Measurements from ENCODE around the gene TMEM123.
"Not testable (repeated sequence)": the region's sequence is repeated elsewhere in the genome, so short reads cannot be mapped to it uniquely, and the experiment has no call there.

The TMEM123 gene

DNA sequence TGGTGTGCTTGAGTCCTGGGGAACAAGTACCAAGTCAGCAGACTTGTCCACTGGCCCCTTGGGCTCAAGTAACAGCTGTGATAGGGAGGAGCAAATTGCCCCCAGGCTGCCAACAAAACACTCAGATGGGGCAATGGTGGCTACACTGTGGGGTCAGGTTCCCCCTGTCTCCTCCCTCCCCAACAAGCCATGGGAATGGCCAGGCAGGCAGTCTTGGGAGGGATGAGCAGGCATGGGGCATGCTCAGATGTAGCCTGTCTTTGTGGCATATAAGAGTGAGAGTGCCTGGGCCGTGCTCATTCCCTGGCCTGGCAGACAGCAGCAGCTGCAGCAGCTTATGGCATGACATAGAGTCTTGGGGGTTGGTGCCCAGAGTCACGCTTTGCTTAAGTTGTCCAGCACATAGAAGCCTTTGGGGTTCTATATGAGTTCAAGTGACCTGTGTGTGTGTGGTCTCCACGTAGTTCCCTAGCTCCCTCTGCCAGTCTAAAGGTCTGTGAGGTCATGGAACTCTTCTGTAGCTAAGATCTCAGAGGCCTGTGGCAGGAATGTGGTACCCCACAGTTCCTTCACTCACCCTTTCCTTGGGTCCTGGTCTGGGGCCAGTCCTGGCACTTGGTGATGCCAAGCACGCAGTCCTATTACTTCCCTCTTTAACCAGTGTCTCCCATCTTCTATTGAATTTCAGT lies 60.9 kb downstream of the TMEM123 start:
- no peak for DNase-seq

DNA sequence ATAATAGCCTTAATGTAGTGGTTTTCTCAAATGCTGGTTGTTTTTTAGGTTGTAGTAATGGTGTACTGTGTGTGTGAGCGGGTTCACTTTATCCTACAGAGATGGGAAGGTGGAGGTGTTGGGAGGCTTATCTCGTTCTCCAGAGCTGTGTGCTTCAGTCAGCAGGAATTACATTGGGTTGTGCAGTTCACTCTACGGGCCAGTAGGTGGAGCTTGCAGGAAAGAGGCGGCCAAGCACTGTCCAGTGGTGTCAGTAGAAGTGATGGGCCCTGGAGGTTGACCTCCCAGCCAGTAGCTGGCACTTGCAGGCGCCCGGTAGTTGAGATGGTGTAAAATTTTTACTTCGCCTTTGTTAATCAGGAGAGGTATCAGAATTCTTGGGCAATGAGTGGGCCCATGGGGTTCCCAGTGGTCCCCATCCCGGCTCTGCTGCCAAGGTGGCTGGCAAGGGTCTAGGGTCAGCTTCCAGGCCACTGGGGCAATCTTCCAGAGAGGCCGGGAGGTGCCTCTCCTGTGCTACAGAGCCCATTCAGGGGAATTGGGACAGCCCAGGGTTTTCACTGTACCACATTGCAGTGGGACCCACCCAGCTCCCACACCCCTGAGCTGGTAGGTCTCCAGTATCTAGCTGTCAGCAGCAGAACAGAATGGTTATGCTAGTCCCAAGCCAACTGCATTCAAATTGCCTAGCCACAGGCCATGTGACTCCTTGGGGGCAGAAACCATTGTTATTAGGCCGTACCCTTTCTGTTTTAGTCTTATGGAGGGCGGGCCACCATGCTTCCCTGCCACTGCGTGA lies 61.7 kb downstream of the TMEM123 start:
- peak in 1 of 2 donors; percentile 31 for DNase-seq

DNA sequence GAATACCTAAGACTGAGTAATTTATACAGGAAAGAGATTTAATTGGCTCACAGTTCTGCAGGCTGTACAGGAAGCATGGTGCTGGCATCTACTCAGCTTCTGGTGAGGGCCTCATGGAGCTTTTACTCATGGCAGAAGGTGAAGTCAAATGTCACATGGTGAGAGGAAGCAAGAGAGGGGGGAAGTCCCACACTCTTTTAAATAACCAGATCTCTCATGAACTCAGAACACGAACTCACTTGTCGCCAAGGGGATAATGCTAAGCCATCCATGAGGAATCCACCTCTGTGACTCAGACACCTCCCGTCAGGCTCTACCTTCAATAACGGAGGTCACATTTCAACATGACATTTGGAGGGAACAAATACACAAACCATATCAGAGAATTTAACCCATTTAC lies 63.3 kb downstream of the TMEM123 start:
- no peak for DNase-seq

DNA sequence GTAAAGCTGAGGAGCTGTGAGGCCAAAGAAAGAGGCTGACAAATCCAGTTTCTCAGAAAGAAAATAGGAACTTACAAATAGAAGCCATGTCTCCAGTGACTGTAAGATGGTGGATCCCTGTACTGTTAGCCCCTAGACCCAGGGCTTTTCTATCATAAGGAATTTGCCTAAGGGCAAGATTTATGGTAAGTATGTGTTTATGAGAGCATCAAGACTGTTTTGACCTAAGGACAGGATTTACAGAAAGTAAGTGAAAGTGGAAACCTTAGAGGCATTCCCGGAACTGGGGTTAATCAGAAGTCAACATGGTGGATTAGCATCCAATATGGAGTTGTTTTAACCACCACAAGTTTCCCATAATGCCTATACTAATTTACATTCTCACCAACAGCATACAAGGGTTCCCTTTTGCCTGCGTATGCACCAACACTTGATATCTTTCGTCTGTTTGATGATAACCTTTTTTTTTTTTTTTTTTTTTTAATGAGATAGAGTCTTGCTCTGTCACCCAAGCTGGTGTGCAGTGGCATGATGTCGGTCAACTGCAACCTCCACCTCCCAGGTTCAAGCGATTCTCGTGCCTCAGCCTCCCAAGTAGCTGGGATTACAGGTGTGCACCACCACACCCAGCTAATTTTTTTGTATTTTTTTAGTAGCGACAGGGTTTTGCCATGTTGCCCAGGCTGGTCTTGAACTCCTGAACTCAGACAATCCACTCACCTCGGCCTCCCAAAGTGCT lies 65.4 kb downstream of the TMEM123 start:
- DNase-seq, result no peak

DNA sequence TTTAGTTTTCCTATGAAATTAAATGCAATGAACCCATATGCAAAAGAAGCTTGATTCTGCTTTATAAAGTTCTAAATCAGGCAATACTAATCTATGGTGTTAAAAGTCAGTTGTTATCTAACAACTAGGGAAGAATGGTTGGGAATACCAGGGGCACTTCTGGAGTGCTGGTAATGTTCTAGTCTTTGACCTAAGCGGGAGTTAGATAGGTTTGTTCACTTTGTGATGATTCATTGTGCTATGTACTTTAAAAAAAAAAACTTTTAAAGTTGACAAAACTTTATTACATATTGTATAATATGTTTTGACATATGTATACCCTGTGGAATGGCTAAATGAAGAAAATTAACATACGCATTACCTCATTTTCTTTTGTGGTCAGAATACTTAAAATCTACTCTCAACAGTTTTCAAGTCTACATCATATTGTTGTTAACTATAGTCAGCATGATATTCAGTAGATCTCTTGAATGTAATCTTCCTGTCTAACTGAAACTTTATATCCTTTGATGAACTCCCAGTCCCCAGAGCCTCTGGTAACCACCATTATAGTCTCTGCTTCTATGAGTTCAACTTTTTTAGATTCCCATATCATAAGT lies 66.3 kb downstream of the TMEM123 start:
- DNase-seq, result no peak

DNA sequence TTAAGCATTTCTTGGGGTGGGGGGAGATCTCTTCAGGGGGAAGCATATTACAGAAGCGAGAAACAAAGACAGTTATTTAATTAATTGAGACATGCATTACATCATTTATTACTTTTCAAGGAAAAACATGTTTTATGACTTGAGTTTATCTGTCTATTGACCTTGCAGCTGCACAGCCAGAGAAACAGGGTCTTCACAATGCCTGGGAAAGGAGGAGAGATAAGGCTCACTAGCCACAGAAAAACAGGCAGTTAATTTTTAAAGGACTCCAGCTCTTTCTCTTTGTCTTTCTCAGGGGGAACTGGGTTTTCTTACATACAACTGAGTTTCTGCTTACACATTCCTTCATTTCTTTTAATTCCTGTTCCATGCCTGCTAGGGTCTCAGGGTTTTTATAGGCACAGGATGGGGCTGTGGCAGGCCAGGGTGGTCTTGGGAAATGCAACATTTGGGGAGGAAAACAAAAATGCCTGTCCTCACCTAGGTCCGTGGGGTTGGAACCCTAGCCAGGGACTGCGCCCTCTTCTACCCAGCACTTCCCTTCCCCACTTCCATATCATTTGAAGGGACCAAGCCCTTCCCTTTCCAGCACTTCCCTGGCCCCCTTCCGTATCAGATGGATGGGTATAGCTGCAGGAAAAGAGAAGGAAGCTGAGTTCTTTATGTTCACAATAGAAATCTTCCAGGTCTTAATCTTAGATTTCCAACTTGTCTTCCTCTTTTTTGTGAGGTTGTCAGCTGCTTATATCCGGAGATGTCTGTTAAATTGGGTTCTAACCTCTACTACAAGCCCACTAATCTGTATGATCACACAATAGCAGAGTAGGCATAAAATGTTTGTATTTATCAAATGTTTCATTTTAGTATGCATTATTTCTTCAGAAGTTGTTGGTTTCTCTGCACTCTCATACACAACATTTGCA lies 67.2 kb downstream of the TMEM123 start:
- peak in 1 of 2 donors; percentile 22 for DNase-seq

DNA sequence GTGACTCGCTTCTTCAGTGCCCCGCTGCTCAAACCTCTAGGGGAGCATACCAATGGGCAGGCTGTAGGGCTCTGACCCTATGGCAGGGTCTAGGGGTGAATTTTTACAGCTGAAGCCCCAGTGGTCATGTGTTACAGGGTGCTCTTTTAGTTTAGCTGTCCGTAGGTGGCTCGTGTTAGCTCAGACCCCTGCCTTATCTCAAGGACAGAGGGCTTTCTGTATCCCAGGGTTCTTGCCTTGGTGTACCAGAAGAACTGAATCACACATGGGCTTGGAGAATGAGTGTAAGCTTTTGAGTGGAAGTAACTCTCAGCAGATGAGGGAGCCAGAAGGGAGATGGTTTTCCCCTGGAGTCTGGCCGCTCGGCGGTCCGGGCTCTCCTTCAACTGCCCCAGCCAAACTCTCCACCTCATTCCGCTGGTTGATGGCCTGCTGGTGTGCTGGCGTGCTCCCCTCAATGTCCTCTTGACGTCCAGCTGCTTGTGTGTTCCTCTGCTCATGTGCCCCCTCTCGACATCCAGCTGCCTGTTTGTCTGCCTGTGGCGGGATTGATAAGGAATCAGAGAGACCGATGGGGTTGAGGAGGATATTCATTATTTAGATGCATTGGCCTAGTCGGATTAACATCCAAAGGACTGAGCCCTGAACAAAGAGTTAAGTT lies 68.0 kb downstream of the TMEM123 start:
- DNase-seq, result no peak

DNA sequence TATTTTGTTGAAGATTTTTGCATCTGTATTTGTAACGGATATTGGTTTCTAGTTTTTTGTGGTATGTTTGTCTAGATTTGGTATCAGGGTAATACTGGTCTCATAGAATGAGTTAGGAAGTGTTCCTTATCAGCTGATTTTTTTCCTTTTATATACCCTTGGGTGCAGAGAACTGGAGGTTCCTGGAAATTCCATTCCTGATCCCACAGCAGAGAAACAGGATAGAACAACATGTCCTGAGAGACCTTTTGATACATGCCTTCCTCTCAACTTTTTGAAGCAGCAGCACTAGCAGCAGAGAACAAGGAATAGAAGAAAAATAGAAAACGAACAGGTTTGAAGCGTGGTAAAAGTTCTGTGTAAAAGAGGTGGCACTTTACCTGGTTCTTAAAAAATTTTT lies 68.7 kb downstream of the TMEM123 start:
- DNase-seq, result no peak

DNA sequence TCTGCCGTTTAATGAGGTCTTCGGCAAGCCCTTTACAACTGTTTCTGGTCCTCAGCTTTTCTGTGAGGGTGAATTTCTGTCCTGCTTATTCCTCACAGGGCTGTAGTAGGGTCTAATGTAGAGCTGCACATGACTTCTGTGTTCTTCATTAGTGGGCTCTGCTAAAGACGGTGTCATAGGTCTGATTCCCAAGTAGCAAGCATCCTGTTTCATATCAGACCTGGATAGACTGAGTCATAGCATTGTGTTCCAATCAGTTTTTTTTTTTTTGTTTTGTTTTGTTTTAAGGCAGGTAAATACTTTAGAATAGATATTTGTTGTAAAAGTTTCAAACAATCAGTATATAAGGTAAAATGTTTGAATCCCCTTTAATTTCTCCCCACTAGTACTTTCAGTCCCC lies 70.2 kb downstream of the TMEM123 start:
- DNase-seq, result no peak

DNA sequence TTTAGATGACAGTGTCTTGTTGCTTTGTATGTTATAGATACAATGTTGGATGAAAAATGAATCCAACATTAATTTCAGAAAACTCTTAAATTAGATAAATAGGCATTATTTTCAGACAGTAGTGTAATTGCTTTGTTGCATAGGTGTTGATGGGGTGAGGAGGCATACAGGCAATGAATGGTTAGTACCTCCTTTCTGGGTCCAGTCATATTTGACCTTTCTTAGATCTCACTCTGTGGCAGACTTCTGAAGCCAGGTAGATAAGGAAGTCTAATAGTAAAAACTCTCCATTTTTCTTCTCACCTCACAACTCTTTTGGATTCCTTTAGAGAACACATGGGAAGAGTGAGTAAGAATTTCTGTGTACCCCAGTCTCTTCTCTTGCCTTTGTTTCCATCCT lies 73.7 kb downstream of the TMEM123 start:
- no peak for DNase-seq

DNA sequence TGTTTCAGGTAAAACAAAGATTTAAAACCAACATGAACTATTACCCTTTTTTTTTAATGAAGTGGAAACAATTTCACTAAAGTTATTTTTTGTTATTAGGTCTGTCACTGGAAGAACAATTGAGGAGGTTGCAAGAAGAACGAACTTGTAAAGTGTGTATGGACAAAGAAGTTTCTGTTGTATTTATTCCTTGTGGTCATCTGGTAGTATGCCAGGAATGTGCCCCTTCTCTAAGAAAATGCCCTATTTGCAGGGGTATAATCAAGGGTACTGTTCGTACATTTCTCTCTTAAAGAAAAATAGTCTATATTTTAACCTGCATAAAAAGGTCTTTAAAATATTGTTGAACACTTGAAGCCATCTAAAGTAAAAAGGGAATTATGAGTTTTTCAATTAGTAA lies 74.7 kb downstream of the TMEM123 start:
- no peak for DNase-seq

DNA sequence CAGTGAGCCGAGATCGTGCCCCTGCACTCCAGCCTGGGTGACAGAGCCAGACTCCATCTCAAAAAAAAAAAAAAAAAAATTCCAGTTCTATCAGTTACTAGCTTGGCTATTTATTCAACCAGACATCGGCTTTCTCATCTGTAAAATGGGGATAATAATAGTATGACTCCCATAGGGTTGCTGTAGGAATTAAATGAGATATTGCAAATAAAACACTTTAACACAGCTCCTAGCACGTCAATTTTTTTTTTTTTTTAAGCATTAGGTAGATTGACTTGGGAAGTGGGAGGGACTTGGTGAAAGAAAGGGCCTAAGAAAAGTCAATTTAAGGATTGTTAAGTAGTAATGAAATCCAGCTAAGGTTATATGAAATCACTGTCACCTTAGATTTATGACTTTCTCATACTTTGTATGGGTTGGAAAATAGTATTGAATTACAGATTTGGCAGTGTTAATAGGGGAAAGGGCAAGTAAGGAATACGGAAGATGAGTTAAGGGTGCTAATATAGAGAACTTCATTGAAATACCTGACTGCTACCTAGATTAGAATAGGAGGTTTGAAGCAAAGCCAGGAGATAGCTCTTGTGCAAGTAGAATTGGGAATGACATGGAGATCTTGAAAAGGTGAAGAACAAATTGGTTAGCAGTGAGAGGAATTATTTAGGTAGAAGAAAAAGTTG lies 76.7 kb downstream of the TMEM123 start:
- DNase-seq, result no peak

DNA sequence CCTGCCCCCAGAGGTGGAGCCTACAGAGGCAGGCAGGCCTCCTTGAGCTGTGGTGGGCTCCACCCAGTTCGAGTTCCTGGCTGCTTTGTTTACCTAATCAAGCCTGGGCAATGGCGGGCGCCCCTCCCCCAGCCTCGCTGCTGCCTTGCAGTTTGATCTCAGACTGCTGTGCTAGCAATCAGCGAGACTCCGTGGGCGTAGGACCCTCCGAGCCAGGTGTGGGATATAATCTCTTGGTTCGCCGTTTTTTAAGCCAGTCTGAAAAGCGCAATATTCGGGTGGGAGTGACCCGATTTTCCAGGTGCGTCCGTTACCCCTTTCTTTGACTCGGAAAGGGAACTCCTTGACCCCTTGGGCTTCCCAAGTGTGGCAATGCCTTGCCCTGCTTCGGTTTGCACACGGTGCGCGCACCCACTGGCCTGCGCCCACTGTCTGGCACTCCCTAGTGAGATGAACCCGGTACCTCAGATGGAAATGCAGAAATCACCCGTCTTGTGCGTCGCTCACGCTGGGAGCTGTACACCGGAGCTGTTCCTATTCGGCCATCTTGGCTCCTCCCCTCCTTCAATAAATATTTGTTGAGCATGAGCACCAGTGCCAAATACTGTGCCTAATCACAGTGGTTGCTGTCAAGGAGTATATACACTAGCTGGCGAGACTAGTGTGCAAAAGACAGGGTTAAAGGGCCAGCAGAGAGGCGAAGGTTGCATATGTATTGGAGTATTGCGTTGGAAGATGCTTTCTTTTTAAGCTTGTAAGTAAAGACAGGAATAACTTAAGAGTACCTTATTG lies 77.7 kb downstream of the TMEM123 start:
- DNase-seq, result not testable (repeated sequence)

DNA sequence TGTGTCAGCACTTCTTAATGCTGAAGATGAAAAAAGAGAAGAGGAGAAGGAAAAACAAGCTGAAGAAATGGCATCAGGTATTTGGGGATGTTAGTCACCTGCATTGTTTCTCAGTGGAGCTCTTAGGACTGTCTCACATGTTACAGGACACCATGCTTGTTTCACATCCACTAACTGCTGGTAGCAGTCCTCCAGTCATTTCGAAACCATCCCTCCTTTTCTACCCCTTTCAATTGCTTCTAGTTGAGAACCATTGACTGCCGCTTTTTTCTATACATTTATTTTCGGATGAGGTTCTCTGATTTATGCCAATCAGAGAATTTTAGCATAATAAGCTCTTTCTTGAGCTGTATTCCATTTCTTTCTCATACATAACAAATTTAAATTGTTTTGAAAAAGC lies 84.1 kb downstream of the TMEM123 start:
- no peak for DNase-seq

DNA sequence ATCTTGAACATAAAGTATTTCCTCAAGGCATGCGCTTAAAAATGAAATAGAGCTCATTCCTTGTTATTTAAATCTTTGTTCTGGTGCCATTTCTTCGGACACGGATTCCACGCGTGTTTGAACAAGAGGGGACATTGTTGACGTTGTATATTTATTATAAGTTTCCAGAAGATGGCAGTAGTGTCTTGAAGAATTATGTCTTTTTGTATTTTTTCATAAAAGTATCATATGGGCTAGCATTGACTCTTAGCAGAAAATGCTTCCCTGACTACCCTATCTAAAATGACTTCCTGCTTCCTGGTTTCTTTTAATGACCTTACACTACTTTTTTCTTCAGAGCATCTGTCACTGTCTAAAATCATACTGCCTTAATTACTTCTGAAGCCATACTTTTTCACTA lies 85.2 kb downstream of the TMEM123 start:
- DNase-seq, result peak in 1 of 2 donors; percentile 60

DNA sequence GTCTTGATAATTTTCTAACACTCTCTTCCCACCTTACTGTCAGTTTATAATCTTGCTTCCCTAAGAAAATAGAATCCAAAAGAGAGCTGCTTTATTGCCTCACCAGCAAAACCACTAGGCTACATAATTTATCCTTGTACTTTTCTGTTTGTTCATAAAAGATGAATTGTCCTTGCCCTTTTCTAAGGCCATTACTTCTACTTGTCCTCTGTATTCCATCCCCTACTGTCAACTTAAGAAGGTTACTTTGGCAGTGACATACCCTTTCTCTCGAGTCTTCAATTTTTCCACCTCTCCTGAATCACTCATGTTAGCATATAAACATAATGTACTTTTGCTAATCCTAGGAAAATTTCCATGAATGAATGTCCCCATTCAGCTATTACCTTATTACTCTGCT lies 87.6 kb downstream of the TMEM123 start:
- no peak for DNase-seq

DNA sequence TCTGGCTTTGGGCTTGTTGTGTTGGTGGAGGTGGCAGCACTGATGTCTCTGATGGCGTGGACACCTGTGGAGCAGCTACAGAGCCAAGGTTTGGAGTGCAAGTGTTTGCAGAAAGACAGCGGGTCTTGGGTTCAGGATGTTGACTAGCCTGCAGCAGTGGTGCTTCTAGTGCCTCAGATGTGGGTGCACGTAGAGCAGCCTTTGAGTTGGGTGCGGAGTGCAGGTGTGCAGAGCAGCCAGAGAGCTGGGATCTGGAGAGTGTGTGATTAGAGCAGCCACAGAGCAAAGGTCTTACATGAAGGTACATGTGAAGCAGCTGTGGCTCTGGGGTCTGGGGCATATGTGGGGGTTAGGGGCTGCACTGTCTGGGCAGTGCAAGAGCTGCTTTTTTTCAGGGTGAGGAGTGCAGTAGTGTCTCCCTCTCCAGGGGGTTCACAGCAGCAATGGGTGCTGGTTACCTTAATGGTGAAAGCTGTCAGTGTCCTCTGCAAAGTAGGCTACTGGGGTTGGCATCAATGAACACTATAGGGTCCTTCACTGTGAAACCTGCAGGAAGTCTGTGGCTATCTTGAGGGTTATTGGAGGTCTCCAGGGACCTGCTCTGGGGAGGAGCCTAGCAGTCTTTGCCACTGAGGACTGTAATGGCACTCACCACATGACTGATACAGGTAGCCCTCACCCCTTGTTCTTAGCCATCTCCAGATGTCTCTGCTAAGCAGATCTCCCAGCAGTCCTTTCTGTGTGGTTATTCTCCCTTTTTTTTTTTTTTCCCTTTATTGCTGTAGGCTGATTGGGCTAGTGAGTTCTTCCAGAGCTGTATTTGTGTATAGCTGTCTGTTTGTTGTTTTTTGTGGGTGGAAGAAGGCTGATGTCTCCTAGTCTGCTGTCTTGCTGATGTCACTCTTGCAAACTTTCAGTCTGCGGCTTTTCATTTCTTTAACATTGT lies 91.2 kb downstream of the TMEM123 start:
- no peak for DNase-seq

DNA sequence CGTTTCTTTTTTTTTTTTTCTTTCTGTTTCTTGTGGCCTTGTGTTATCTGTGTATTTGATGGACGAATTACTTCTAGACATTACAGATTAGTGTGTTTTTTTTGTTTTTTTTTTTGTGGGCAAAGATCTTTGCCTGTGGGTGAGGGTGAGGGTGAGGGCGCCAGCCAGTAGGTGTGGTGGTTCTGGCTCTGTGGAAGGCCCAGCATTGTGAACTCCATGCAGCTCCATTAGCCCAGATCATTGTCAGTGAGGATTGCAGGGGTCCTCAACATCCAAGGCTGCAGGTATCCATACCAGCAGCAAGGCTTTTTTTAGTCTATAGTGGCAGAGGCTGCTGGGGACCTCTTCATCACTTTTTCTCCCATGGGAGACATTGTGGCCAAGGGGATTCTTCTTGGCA lies 91.9 kb downstream of the TMEM123 start:
- DNase-seq, result no peak

DNA sequence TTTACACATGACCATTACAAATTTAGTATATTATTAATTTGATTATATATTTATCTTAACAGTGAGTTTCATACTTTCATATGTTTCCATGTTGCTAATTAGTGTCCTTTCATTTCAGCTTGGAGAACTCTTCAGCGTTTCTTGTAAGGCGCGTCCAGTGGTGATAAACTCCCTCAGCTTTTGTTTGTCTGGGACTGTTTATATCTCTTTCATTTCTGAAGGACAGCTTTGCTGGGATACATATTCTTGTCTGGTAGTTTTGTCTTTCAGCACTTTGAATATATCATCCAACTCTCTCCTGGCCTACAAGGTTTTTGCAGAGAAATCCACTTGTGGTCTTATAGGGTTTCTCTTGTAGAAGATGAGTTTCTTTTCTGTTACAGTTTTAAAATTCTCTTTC lies 93.2 kb downstream of the TMEM123 start:
- no peak for DNase-seq
